ENCODE measurements around the gene DSCAM.

DSCAM gene

DNA sequence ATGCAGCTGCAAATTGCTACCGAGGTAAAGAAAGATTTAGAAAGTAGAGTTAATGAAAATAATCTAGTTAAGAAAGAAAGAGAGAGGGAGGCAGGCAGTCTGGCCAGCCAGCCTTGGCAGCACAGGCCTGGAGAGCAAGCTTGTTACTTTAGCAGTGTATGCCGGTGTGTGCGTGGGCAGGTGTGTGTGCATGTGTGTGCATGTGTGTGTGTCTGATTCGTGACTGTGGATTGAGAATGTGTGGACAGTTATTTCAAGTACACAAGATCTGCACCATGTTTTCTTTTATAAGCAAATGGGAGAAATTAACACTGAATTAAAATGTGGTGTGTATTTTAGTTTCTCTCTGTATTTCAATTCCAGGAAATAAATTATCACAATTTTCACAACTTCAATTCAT lies 211.6 kb downstream of the DSCAM start:
- no peaks in the 10 kb centered on the region for H3K27me3 Mint-ChIP-seq (ENCODE audit: low read depth)
- no peaks in the 10 kb centered on the region for H3K36me3 Mint-ChIP-seq (ENCODE audit: low read depth)
- H3K27ac Mint-ChIP-seq: no peak overlapping the region
- no peak overlapping the region for H3K4me3 Mint-ChIP-seq
- DNase-seq (ENCODE audit: low spot score): no peak
- H3K9me3 Mint-ChIP-seq: peaks cover under 1% of the 10 kb centered on the region
- no peaks in the 10 kb centered on the region for H3K4me1 Mint-ChIP-seq (ENCODE audit: low read depth)

DNA sequence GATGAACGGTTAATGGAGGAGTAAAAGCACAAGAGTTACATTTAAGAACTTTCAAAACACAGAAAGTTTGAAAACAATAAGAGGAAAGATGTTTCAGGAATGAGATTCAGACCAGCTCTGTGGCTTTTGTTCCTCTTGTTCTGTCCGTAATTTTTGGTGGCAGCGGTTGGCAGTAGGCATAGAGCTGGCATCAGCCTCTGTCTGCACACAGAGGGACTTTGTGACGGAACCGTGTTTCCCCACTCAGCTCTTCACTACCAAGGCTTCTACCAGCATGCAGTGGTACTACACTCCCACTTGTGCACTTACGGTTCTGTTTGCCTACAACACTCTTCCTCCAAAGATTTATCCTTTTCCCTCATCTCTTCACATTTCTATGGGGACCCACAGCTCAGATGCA lies 212.8 kb downstream of the DSCAM start:
- no peak overlapping the region for H3K4me3 Mint-ChIP-seq
- no peaks in the 10 kb centered on the region for H3K4me1 Mint-ChIP-seq (ENCODE audit: low read depth)
- no peaks in the 10 kb centered on the region for H3K27me3 Mint-ChIP-seq (ENCODE audit: low read depth)
- peaks cover 4% of the 10 kb centered on the region for H3K9me3 Mint-ChIP-seq
- H3K27ac Mint-ChIP-seq: no peak overlapping the region
- DNase-seq (ENCODE audit: low spot score): no peak
- no peaks in the 10 kb centered on the region for H3K36me3 Mint-ChIP-seq (ENCODE audit: low read depth)

DNA sequence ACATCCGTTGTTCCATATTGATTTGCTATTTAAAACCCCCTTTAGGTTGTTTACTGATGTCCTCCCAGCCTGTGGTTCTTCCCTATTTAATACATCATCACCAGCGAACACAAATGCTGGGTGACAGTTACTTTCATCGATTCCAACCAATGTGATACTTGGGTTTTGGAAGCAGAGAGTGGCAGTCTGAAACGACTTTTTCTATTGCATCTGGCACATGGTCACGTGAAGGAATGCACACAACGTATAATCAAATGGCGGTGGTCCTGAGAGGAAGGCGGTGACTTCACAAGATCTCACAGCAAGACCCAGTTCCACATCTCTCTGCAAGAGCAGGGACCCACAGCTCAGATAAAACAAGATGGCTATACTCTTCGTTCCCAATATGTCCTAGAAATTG lies 213.9 kb downstream of the DSCAM start:
- Mint-ChIP-seq H3K4me3 (no peak overlapping the region), H3K27me3 (ENCODE audit: low read depth) (no peaks in the 10 kb centered on the region)

GRCh38 chr21:40631211-40631610 lies 215.7 kb downstream of the DSCAM start:
- H3K9me3 Mint-ChIP-seq: peaks cover 8% of the 10 kb centered on the region

More for the DNA sequence above, 213.9 kb downstream of the DSCAM start:
- Mint-ChIP-seq H3K27ac (no peak overlapping the region), H3K4me1 (ENCODE audit: low read depth) (no peaks in the 10 kb centered on the region), H3K36me3 (ENCODE audit: low read depth) (no peaks in the 10 kb centered on the region), H3K9me3 (peaks cover 4% of the 10 kb centered on the region)
- DNase-seq (ENCODE audit: low spot score): no peak

GRCh38 chr21:40625991-40626390 lies 221.0 kb downstream of the DSCAM start:
- H3K36me3 Mint-ChIP-seq (ENCODE audit: low read depth): no peaks in the 10 kb centered on the region
- no peaks in the 10 kb centered on the region for H3K27me3 Mint-ChIP-seq (ENCODE audit: low read depth)
- H3K4me3 Mint-ChIP-seq: no peak overlapping the region
- no peak for DNase-seq (ENCODE audit: low spot score)
- H3K27ac Mint-ChIP-seq: no peak overlapping the region
- peaks cover 20% of the 10 kb centered on the region for H3K9me3 Mint-ChIP-seq
- H3K4me1 Mint-ChIP-seq (ENCODE audit: low read depth): no peaks in the 10 kb centered on the region

More at GRCh38 chr21:40631211-40631610, 215.7 kb downstream of the DSCAM start:
- no peak overlapping the region for H3K27ac Mint-ChIP-seq
- no peaks in the 10 kb centered on the region for H3K36me3 Mint-ChIP-seq (ENCODE audit: low read depth)
- no peaks in the 10 kb centered on the region for H3K4me1 Mint-ChIP-seq (ENCODE audit: low read depth)
- DNase-seq (ENCODE audit: low spot score): no peak
- no peaks in the 10 kb centered on the region for H3K27me3 Mint-ChIP-seq (ENCODE audit: low read depth)
- H3K4me3 Mint-ChIP-seq: no peak overlapping the region

GRCh38 chr21:40623528-40623927 lies 223.4 kb downstream of the DSCAM start:
- H3K4me1 Mint-ChIP-seq (ENCODE audit: low read depth): no peaks in the 10 kb centered on the region
- no peak overlapping the region for H3K4me3 Mint-ChIP-seq
- no peaks in the 10 kb centered on the region for H3K36me3 Mint-ChIP-seq (ENCODE audit: low read depth)
- DNase-seq (ENCODE audit: low spot score): no peak
- H3K27ac Mint-ChIP-seq: no peak overlapping the region
- no peaks in the 10 kb centered on the region for H3K27me3 Mint-ChIP-seq (ENCODE audit: low read depth)
- peaks cover 21% of the 10 kb centered on the region for H3K9me3 Mint-ChIP-seq

DNA sequence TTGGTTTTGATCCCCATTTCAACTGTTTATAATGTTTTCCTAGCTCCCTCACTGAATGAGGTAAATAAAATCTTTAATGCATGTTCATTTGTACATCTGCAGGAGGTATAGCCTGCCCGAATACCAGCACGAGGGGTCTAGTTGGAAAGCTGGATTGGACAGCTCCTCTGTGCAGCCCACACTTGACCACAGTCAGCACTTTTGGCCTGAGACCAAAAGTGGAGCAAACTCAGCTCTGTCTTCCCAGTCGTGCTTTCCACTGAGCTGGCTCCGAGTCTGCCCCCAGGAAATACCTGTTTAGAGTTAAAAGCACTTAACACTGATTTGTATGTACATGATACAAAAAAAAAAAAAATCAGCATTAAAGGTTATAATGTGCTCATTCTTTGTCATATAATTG lies 224.4 kb downstream of the DSCAM start:
- H3K27me3 Mint-ChIP-seq (ENCODE audit: low read depth): no peaks in the 10 kb centered on the region
- no peaks in the 10 kb centered on the region for H3K4me1 Mint-ChIP-seq (ENCODE audit: low read depth)
- peaks cover 29% of the 10 kb centered on the region for H3K9me3 Mint-ChIP-seq
- no peak overlapping the region for H3K27ac Mint-ChIP-seq
- H3K4me3 Mint-ChIP-seq: no peak overlapping the region
- no peaks in the 10 kb centered on the region for H3K36me3 Mint-ChIP-seq (ENCODE audit: low read depth)
- no peak for DNase-seq (ENCODE audit: low spot score)

DNA sequence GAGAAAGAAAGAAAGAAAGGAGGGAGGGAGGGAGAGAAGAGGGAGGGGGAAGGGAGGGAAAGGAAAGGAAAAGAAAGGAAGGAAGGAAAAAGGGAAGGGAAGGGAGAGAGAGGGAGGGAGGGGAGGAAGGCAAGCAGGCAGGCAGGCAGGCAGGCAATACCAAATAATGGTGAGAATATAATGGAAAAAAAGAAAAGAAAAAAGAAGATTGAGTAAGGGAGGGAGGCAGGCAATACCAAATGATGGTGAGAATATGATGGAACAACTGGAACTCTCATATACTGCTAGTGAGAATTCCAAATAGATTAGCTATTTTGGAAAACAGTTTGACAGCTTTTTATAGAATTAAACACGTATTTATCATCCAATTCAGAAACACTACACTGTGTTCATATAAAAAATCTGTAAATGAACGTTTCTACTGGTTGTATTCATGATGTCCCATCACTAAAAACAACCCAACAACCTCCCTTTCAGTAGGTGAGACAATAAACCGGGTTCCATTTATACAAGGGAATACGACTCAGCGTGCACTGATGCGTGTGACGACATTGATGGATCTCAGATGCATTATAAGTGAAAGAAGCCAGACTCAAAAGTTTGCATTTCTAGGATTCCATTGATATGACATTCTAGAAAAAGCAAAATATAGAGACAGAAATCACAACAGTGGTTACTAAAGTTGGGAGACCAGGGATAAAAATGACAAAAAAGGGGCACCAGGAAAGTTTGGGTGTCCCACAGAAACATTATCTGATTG lies 226.4 kb downstream of the DSCAM start:
- Mint-ChIP-seq H3K36me3 (ENCODE audit: low read depth) (no peaks in the 10 kb centered on the region), H3K4me3 (no peak overlapping the region), H3K27me3 (ENCODE audit: low read depth) (no peaks in the 10 kb centered on the region), H3K9me3 (peaks cover 20% of the 10 kb centered on the region), H3K27ac (no peak overlapping the region), H3K4me1 (ENCODE audit: low read depth) (no peaks in the 10 kb centered on the region)
- no peak for DNase-seq (ENCODE audit: low spot score)

GRCh38 chr21:40618191-40618973 lies 228.6 kb downstream of the DSCAM start:
- H3K36me3 Mint-ChIP-seq (ENCODE audit: low read depth): no peaks in the 10 kb centered on the region
- H3K9me3 Mint-ChIP-seq: peaks cover 12% of the 10 kb centered on the region
- no peak overlapping the region for H3K4me3 Mint-ChIP-seq
- H3K4me1 Mint-ChIP-seq (ENCODE audit: low read depth): no peaks in the 10 kb centered on the region
- no peaks in the 10 kb centered on the region for H3K27me3 Mint-ChIP-seq (ENCODE audit: low read depth)
- no peak for DNase-seq (ENCODE audit: low spot score)
- H3K27ac Mint-ChIP-seq: no peak overlapping the region

GRCh38 chr21:40616377-40616704 lies 230.6 kb downstream of the DSCAM start:
- Mint-ChIP-seq H3K27ac (no peak overlapping the region), H3K9me3 (peaks cover 12% of the 10 kb centered on the region), H3K36me3 (ENCODE audit: low read depth) (no peaks in the 10 kb centered on the region), H3K4me1 (ENCODE audit: low read depth) (no peaks in the 10 kb centered on the region), H3K27me3 (ENCODE audit: low read depth) (no peaks in the 10 kb centered on the region), H3K4me3 (no peak overlapping the region)
- no peak for DNase-seq (ENCODE audit: low spot score)

GRCh38 chr21:40615505-40616376 lies 231.2 kb downstream of the DSCAM start:
- Mint-ChIP-seq H3K36me3 (ENCODE audit: low read depth) (no peaks in the 10 kb centered on the region), H3K27me3 (ENCODE audit: low read depth) (no peaks in the 10 kb centered on the region), H3K4me3 (no peak overlapping the region), H3K9me3 (peaks cover 12% of the 10 kb centered on the region), H3K27ac (no peak overlapping the region), H3K4me1 (ENCODE audit: low read depth) (no peaks in the 10 kb centered on the region)
- DNase-seq (ENCODE audit: low spot score): no peak

DNA sequence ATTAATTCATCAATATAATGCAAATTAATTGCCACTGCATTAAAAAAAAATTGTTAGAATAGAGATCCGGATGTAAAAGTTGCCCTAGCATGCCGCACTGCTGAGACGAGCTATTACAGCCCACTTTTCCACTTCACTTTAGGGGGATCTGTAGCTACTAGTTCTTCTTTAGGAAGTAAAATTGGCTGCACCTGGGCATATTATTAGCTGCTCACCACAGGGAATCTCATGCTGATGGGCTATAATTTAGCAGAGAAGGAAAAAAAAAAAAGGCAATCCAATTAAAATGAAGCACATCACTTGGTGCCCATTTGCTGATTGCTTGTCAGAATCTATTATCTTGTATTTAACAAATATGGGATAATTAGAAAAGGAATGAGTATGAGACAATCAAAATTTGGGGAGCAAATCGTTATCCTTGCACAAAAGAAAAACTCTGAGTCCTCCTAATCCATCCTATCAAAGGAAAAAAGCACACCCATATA lies 233.4 kb downstream of the DSCAM start:
- H3K4me1 Mint-ChIP-seq (ENCODE audit: low read depth): no peaks in the 10 kb centered on the region
- H3K27ac Mint-ChIP-seq: no peak overlapping the region
- H3K4me3 Mint-ChIP-seq: no peak overlapping the region
- no peak for DNase-seq (ENCODE audit: low spot score)
- no peaks in the 10 kb centered on the region for H3K27me3 Mint-ChIP-seq (ENCODE audit: low read depth)
- H3K36me3 Mint-ChIP-seq (ENCODE audit: low read depth): no peaks in the 10 kb centered on the region
- H3K9me3 Mint-ChIP-seq: peaks cover 18% of the 10 kb centered on the region

DNA sequence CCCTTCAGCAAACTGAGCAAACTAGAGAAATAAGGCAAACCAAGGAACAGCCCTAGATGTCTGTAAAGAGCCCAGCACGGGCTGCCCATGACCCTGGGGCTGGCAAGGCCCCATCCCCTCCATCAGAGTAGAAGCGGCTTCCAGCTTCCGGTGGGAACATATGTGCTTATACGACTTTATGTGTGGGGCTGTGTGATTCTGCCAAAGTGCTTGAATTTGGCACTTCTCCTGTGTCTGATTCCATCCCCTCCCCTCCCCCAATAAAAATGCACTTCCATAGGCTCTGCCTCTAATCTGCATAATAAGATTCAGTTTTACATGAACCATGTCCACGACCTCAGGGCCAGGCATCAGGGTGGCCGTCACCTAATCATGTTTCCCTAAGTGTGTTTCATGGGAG lies 236.6 kb downstream of the DSCAM start:
- no peaks in the 10 kb centered on the region for H3K36me3 Mint-ChIP-seq (ENCODE audit: low read depth)
- H3K27ac Mint-ChIP-seq: no peak overlapping the region
- peaks cover 22% of the 10 kb centered on the region for H3K9me3 Mint-ChIP-seq
- H3K4me3 Mint-ChIP-seq: no peak overlapping the region
- H3K4me1 Mint-ChIP-seq (ENCODE audit: low read depth): no peaks in the 10 kb centered on the region
- DNase-seq (ENCODE audit: low spot score): no peak
- no peaks in the 10 kb centered on the region for H3K27me3 Mint-ChIP-seq (ENCODE audit: low read depth)

DNA sequence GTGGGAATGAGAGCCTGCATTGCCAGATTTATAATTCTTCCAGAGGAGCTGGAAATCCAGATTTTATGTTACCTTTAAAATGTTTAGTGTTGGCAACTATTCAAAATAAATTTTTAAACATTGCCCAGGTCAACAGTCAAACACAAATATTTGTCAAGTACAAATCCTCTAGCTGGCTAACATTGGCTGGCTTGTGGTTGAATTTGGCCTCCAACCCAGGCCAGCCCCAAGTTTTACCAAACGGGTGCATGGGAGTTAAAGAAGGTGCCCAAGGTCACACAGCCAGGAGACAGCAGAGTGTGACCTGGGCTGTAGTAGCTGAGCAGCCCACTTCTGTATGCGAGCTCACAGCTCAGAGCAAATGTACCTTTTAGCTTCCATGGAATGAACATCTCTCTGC lies 240.6 kb downstream of the DSCAM start:
- Mint-ChIP-seq H3K27me3 (ENCODE audit: low read depth) (no peaks in the 10 kb centered on the region), H3K36me3 (ENCODE audit: low read depth) (no peaks in the 10 kb centered on the region), H3K4me1 (ENCODE audit: low read depth) (no peaks in the 10 kb centered on the region), H3K4me3 (no peak overlapping the region), H3K27ac (no peak overlapping the region), H3K9me3 (peaks cover 33% of the 10 kb centered on the region)
- no peak for DNase-seq (ENCODE audit: low spot score)

Measured in T-helper 2 cell treated with Interferon-gamma antibody and Interleukin-4, amounts not matched to agents 5 μg/mL and 100 μg/mL, for 36 hours (primary cell).